Esophagus squamous epithelium (tissue), 5 donors: ENCODE data around the gene ANGPTL7. TPM values are rescaled to one million over a fixed set of nuclear protein-coding genes. Genes with fewer than 3 reads are reported as not detected.

Source experiments
- DNase-seq: peaks from one replicate; lab custom pipeline; 2025; lab: John Stamatoyannopoulos, UW
- H3K27ac ChIP-seq, 4 donors: fragments of 200-600 bp; sonication (generic); one replicate each; pipeline ENCODE4 v1.5.1; 2016 to 2019; ENCODE audit warnings: mild to moderate bottlenecking in 1 of 4
- H3K27me3 ChIP-seq, 4 donors: fragments of 200-600 bp; sonication (generic); 1 replicate in 3 of 4; 2 replicates in 1 of 4; pipeline versions ENCODE4 v1.5.1 to v1.6.0; 2017 to 2021; ENCODE audit warnings: antibody characterized with exemption in 1 of 4
- H3K36me3 ChIP-seq, 3 donors: fragments of 200-600 bp; sonication (generic); one replicate each; pipeline ENCODE4 v1.5.1; 2016 to 2019
- H3K4me1 ChIP-seq, 3 donors: fragments of 200-600 bp; sonication (generic); one replicate each; pipeline ENCODE4 v1.5.1; 2017 to 2019
- H3K4me3 ChIP-seq, 4 donors: fragments of 200-600 bp; sonication (generic); 1 replicate in 3 of 4; 2 replicates in 1 of 4; pipeline ENCODE4 v1.5.1; 2016 to 2019; ENCODE audit warnings: mild to moderate bottlenecking in 2 of 4, moderate library complexity in 1 of 4
- H3K9me3 ChIP-seq, 3 donors: fragments of 200-600 bp; sonication (generic); one replicate each; pipeline ENCODE4 v1.5.1; 2016 to 2019
- CTCF ChIP-seq, 6 experiments: fragments of 450-650 bp in 4 of 6; fragments of 200-600 bp in 2 of 6; sonication (generic) in 2 of 6; IDR thresholded peaks; one replicate each; pipeline ENCODE4 v1.5.1; 2016 to 2019; ENCODE audit warnings: antibody characterized with exemption in 6 of 6, mild to moderate bottlenecking in 4 of 6, moderate library complexity in 4 of 6
- POLR2A ChIP-seq, 4 donors: fragments of 450-650 bp; IDR thresholded peaks; one replicate each; pipeline ENCODE4 v1.6.1; 2017; ENCODE audit warnings: antibody characterized with exemption in 4 of 4, mild to moderate bottlenecking in 4 of 4, moderate library complexity in 3 of 4
- WGBS, 2 donors: methylation state at CpG; one replicate each; pipeline ENCODE4 v1.1.5; 2018; 5-methylcytosine and 5-hydroxymethylcytosine counted together
- intact Hi-C: fragments of 100-400 bp; cut with DNase I; formaldehyde crosslinking; loops from one replicate; pipeline ENCODE4 v1.15.0; 2022
- total RNA-seq, 4 donors: library from RNA; depleted of rRNA; stranded (reverse); fragments of >200 nt; gene quantifications; one replicate each; pipeline ENCODE4 v1.1.0, GENCODE V29; 2016
- donor health status: DM: yes; HTN: yes; CAD: no.

ANGPTL7 gene
- total RNA-seq, 4 donors from 2014 or later = 1.2 to 1.3 TPM; not detected in 2

GRCh38 chr1:11188381-11188780 lies 774 bp upstream of the ANGPTL7 start:
- no peak for DNase-seq
- Histone ChIP-seq H3K27ac (no peak overlapping the region), H3K36me3 (peaks cover 0 to 87% (median 3%) of the 10 kb centered on the region in 3 donors), H3K4me1 (peaks cover 0 to 6% (median 0%) of the 10 kb centered on the region in 3 donors), H3K4me3 (no peak overlapping the region), H3K9me3 (no peaks in the 10 kb centered on the region), H3K27me3 (no peaks in the 10 kb centered on the region)
- intact Hi-C loops = no loop called here
- TF ChIP-seq POLR2A (IDR thresholded peaks at IDR 0.05) = no peak
- TF ChIP-seq CTCF (IDR thresholded peaks at IDR 0.05) = no peak
- WGBS, 2 donors = 76 to 94% methylated on average over 1 of the region's 1 CpG

- H3K9me3 ChIP-seq = no peaks in the 10 kb centered on the region
- 90 to 98% methylated on average over 4 to 8 of the region's 11 CpGs for WGBS, 2 donors
- TF ChIP-seq POLR2A (IDR thresholded peaks at IDR 0.05) = no peak
- no peak for TF ChIP-seq CTCF (IDR thresholded peaks at IDR 0.05)
- intact Hi-C loops = no loop called here
- H3K27ac ChIP-seq = no peak overlapping the region
- H3K4me1 ChIP-seq = no peaks in the 10 kb centered on the region
- H3K36me3 ChIP-seq = peaks cover 4 to 100% (median 15%) of the 10 kb centered on the region in 3 donors
- no peak overlapping the region for H3K4me3 ChIP-seq
- H3K27me3 ChIP-seq = no peaks in the 10 kb centered on the region
- DNase-seq = no peak
Measured at GRCh38 chr1:11193376-11193775, 4.2 kb downstream of the ANGPTL7 start.

GRCh38 chr1:11194407-11195176 lies 5.4 kb downstream of the ANGPTL7 start:
- Histone ChIP-seq H3K9me3 (no peaks in the 10 kb centered on the region), H3K4me3 (no peak overlapping the region), H3K27ac (no peak overlapping the region), H3K36me3 (peaks cover 8 to 100% (median 24%) of the 10 kb centered on the region in 3 donors), H3K27me3 (no peaks in the 10 kb centered on the region), H3K4me1 (no peaks in the 10 kb centered on the region)
- TF ChIP-seq CTCF (IDR thresholded peaks at IDR 0.05) (no peak), POLR2A (IDR thresholded peaks at IDR 0.05) (no peak)
- no peak for DNase-seq
- WGBS, 2 donors = 85 to 95% methylated on average over 13 to 14 of the region's 14 CpGs
- intact Hi-C loops = no loop called here

- TF ChIP-seq POLR2A (IDR thresholded peaks at IDR 0.05) (no peak), CTCF (IDR thresholded peaks at IDR 0.05) (no peak)
- Histone ChIP-seq H3K27ac (no peak overlapping the region), H3K27me3 (no peaks in the 10 kb centered on the region), H3K36me3 (peaks cover 8 to 100% (median 26%) of the 10 kb centered on the region in 3 donors), H3K9me3 (no peaks in the 10 kb centered on the region), H3K4me1 (no peaks in the 10 kb centered on the region), H3K4me3 (no peak overlapping the region)
- DNase-seq = no peak
- WGBS, 2 donors = 88 to 89% methylated on average over 2 of the region's 2 CpGs
- intact Hi-C loops = no loop called here
Measured at GRCh38 chr1:11196945-11197344, 7.8 kb downstream of the ANGPTL7 start.

- no peak overlapping the region for H3K27ac ChIP-seq
- H3K4me3 ChIP-seq = no peak overlapping the region
- H3K36me3 ChIP-seq = peaks cover 8 to 100% (median 26%) of the 10 kb centered on the region in 3 donors
- TF ChIP-seq POLR2A (IDR thresholded peaks at IDR 0.05) = no peak
- no peak for TF ChIP-seq CTCF (IDR thresholded peaks at IDR 0.05)
- H3K9me3 ChIP-seq = no peaks in the 10 kb centered on the region
- WGBS, 2 donors = 92 to 99% methylated on average over 4 of the region's 4 CpGs
- no peaks in the 10 kb centered on the region for H3K4me1 ChIP-seq
- H3K27me3 ChIP-seq = no peaks in the 10 kb centered on the region
- intact Hi-C loops = no loop called here
- DNase-seq = no peak
Measured at GRCh38 chr1:11197359-11197758, 8.2 kb downstream of the ANGPTL7 start.
